Stimulated activated naive B cell treated with anti-CD40 and anti-IgM and Interleukin-4, amounts not matched to agents 10 μg/mL and 1 μg/mL and 100 μg/mL, for 72 hours (primary cell): ENCODE results near the gene SELENOM.
"Not testable (repeated sequence)": the region's sequence is repeated elsewhere in the genome, so short reads cannot be mapped to it uniquely, and the experiment has no call there.

ENCODE experiments used
- ATAC-seq, 2 donors: fragments of 150-1000 bp; cut with Tn5 transposase; replicated peaks; 2 replicates each; pipeline ENCODE4 v1.10.0; 2021; ENCODE audit warnings: moderate library complexity in 1 of 2
- DNase-seq: peaks from one replicate; pipeline ENCODE4 v3.0.0; 2021
- H3K27ac Mint-ChIP-seq: one replicate; pipeline ENCODE4 v1.8.0; 2022; ENCODE audit warnings: mild to moderate bottlenecking, mixed read lengths
- H3K27me3 Mint-ChIP-seq, 2 donors: one replicate each; pipeline ENCODE4 v1.8.0; 2022; ENCODE audit warnings: mixed read lengths in 2 of 2
- H3K36me3 Mint-ChIP-seq, 2 donors: one replicate each; pipeline ENCODE4 v1.8.0; 2022; ENCODE audit warnings: mixed read lengths in 2 of 2, mild to moderate bottlenecking in 1 of 2
- H3K4me1 Mint-ChIP-seq, 2 donors: one replicate each; pipeline ENCODE4 v1.8.0; 2022; ENCODE audit warnings: mixed read lengths in 2 of 2, mild to moderate bottlenecking in 1 of 2
- H3K4me3 Mint-ChIP-seq, 2 donors: one replicate each; pipeline ENCODE4 v1.8.0; 2022; ENCODE audit warnings: mild to moderate bottlenecking in 2 of 2, mixed read lengths in 2 of 2, moderate library complexity in 1 of 2
- H3K9me3 Mint-ChIP-seq, 2 donors: one replicate each; pipeline ENCODE4 v1.8.0; 2022; ENCODE audit warnings: mixed read lengths in 2 of 2, mild to moderate bottlenecking in 1 of 2

SELENOM gene

DNA sequence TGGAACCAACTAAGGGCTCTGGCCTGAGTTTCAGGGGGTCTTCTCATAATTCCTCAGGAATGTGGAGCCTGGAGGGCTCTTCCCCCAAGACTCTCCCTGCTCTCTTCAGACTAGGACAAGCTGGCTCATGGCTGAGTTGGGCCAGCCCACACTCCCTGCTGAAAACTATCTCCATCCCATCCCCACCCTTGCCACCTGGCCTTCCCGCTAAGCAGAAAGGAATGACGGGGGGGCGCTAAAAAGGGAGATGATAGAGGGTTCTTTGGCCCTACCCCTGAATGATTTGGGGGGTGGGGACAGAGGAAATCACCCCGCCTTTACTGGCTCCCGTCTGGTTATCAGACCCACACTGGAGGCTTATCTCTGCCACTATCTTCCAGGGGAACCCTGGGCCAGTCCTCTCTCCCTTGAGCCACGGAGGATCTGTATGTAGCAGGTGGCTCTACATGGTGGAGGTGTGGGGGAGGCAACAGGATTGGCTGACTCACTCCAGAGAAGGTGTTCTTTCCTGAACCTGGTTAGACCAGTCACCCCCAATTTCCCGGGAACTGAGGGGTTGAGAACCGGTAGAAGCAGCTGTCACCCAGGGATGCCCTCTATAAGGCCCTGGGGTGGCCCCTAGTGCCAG, 20.6 kb downstream of the SELENOM start:
- no peak for ATAC-seq
- Mint-ChIP-seq H3K4me3 (no peak overlapping the region), H3K36me3 (peaks cover under 1 to 3% of the 10 kb centered on the region in 2 donors), H3K27ac (no peak overlapping the region), H3K9me3 (no peaks in the 10 kb centered on the region), H3K27me3 (peaks cover 0 to 3% of the 10 kb centered on the region in 2 donors), H3K4me1 (peaks cover 34 to 46% of the 10 kb centered on the region in 2 donors)
- no peak for DNase-seq

- ATAC-seq (no peak), DNase-seq (no peak)
- Mint-ChIP-seq H3K36me3 (peaks cover 3 to 4% of the 10 kb centered on the region in 2 donors), H3K4me3 (peak overlapping the region; percentile 17 to 94), H3K27ac (peak overlapping the region; percentile 42), H3K9me3 (no peaks in the 10 kb centered on the region), H3K4me1 (peaks cover 43 to 55% of the 10 kb centered on the region in 2 donors), H3K27me3 (peaks cover 0 to 7% of the 10 kb centered on the region in 2 donors)
Measured at GRCh38 chr22:31085928-31086327, 21.4 kb downstream of the SELENOM start.

DNA sequence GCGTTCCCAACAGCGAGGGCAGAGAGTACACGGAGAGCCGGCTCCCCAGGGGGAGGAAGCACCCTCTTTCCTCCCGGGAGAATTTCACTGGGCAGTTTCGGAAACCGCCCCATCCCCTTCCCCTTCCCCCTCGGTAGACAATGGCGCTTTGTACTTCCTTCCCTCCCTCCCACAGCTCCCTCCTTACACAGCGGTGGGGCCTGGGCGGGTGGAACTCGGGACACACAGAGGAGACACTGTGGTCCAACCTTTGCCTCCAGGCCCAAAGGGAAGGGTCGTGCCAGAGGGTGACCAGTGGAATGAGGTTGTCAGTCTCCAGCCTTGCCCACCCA, 21.9 kb downstream of the SELENOM start:
- Mint-ChIP-seq H3K27me3 (peaks cover 0 to 7% of the 10 kb centered on the region in 2 donors), H3K9me3 (no peaks in the 10 kb centered on the region)

GRCh38 chr22:31084811-31085492, 22.4 kb downstream of the SELENOM start:
- DNase-seq: peak; percentile 83
- peak; percentile 83 to 85 for ATAC-seq

More for the DNA sequence above, 21.9 kb downstream of the SELENOM start:
- H3K36me3 Mint-ChIP-seq: peaks cover 3 to 4% of the 10 kb centered on the region in 2 donors
- no peak for DNase-seq
- H3K27ac Mint-ChIP-seq: peak overlapping the region; percentile 97
- ATAC-seq: no peak
- H3K4me1 Mint-ChIP-seq: peaks cover 47 to 59% of the 10 kb centered on the region in 2 donors
- peak overlapping the region; percentile 89 to 94 for H3K4me3 Mint-ChIP-seq

DNA sequence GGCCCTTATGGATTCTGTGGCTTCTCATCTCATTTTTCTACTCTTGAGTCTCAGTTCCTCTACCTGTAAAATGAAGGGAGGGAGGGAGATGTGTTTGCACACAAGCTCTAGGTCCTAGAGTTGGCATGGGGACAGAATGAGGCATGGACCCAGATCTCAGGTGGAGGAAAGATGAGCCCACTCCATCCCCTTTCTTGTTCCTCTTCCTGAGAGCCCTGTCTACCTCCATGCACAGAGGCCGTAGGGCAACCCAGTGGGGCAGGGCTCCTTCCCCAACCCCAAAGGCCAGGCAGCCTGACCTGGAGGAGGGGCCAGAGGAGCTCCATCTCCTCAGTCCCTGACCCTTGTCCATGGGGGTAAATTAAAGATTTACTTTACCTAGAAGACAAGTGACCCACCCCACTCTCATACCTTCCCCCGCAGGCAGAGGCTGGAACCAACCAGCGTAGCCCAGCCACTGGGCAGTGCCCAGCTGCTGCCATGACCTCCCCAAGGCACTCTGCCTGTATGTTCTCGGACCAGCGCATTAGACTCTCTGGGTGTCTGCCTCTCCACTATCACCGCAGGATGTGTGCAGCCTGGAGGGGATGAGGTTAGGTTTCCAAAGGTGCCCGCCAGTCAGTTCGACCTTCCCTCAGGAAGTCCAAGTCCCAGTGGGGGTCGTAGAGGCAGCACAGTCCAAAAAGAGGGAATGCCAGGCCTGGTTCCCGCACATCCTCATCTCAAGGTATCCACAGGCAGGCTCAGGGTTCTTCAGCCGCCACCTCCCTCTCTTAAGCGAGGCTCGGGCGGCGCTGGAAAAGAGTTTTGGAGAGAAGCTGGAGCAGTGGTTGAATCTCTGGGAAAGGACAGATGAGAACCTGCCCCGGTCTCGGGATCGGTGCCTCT, 23.2 kb downstream of the SELENOM start:
- Mint-ChIP-seq H3K27me3 (peaks cover 0 to 7% of the 10 kb centered on the region in 2 donors), H3K9me3 (no peaks in the 10 kb centered on the region), H3K36me3 (peaks cover 3 to 4% of the 10 kb centered on the region in 2 donors), H3K27ac (peak overlapping the region; percentile 86), H3K4me1 (peaks cover 41 to 53% of the 10 kb centered on the region in 2 donors), H3K4me3 (peak overlapping the region; percentile 94)
- DNase-seq (no peak), ATAC-seq (peak; percentile 5 to 14)

More at GRCh38 chr22:31084811-31085492, 22.4 kb downstream of the SELENOM start:
- Mint-ChIP-seq H3K4me1 (peaks cover 47 to 60% of the 10 kb centered on the region in 2 donors), H3K27me3 (peaks cover 0 to 7% of the 10 kb centered on the region in 2 donors), H3K36me3 (peaks cover 3 to 4% of the 10 kb centered on the region in 2 donors), H3K4me3 (peak overlapping the region; percentile 94), H3K9me3 (no peaks in the 10 kb centered on the region), H3K27ac (peak overlapping the region; percentile 97)

DNA sequence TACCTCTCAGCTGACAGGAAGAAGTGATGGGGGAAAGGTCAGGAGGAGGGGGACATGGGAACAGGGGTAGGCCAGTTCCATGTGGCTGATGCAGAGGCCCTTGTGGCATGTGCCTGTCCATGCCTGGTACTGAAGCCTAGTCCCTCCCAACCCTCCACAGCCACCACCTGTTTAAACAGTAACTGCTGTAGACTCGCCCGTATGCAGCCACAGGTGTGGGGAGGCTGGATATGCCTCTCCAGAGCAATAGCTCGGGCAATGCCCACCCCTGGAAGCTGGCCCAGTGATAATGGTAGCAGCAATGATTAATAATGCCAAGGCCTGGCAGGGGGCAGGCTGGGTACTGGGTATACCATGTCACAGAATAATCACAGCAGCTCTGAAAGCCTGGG, 24.0 kb downstream of the SELENOM start:
- Mint-ChIP-seq H3K27me3 (peaks cover 0 to 7% of the 10 kb centered on the region in 2 donors), H3K27ac (peak overlapping the region; percentile 86), H3K9me3 (no peaks in the 10 kb centered on the region), H3K36me3 (peaks cover 3 to 4% of the 10 kb centered on the region in 2 donors), H3K4me3 (peak overlapping the region; percentile 94), H3K4me1 (peaks cover 39 to 51% of the 10 kb centered on the region in 2 donors)
- ATAC-seq: no peak
- no peak for DNase-seq

DNA sequence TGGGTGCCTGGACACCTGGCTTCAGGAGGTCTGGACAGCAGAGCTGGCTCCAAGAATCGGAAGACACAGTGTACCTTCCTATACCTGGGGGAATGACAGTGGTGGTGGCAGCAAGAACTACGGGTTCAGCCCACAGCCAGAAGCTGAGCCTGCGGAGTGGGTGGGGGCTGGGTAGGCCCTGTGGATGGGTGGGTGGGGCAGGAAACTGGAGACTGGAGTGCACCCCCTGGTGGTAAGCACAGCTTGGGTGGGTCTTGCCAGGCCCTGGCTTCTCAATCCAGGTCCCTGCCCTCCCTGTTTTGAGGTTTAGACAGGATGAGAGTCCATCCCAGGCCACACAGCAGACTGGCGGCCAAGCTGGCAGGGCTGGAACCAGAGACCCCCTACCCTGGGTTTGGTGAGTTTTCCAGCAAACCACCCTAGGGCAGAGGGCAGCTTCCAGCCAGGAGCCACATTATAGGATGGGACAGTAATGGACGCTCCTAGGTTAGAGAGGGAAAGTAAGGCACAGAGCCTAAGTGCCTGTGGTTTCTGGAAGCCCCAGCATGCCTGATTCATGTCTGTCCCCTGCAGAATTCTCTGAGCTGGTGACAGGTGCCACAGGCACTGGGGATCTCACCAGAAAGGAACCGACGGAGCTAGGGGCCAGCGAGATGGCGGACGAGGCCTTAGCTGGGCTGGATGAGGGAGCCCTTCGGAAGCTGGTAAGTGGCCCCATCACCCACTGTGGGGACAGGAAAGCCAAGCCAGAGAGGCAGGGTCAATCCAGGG, 24.6 kb downstream of the SELENOM start:
- ATAC-seq (no peak), DNase-seq (no peak)
- H3K9me3 Mint-ChIP-seq: no peaks in the 10 kb centered on the region
- H3K36me3 Mint-ChIP-seq: peaks cover 3 to 4% of the 10 kb centered on the region in 2 donors
- no peak overlapping the region for H3K27ac Mint-ChIP-seq
- H3K27me3 Mint-ChIP-seq: peaks cover 0 to 7% of the 10 kb centered on the region in 2 donors
- peaks cover 39 to 51% of the 10 kb centered on the region in 2 donors for H3K4me1 Mint-ChIP-seq
- peak overlapping the region in 1 of 2 donors; percentile 29 for H3K4me3 Mint-ChIP-seq

- Mint-ChIP-seq H3K9me3 (no peaks in the 10 kb centered on the region), H3K36me3 (peaks cover 3 to 4% of the 10 kb centered on the region in 2 donors), H3K27ac (no peak overlapping the region), H3K4me3 (peak overlapping the region in 1 of 2 donors; percentile 94), H3K4me1 (peaks cover 39 to 51% of the 10 kb centered on the region in 2 donors), H3K27me3 (peaks cover 0 to 7% of the 10 kb centered on the region in 2 donors)
- ATAC-seq (no peak), DNase-seq (no peak)
Measured at GRCh38 chr22:31081963-31082605, 25.3 kb downstream of the SELENOM start.

DNA sequence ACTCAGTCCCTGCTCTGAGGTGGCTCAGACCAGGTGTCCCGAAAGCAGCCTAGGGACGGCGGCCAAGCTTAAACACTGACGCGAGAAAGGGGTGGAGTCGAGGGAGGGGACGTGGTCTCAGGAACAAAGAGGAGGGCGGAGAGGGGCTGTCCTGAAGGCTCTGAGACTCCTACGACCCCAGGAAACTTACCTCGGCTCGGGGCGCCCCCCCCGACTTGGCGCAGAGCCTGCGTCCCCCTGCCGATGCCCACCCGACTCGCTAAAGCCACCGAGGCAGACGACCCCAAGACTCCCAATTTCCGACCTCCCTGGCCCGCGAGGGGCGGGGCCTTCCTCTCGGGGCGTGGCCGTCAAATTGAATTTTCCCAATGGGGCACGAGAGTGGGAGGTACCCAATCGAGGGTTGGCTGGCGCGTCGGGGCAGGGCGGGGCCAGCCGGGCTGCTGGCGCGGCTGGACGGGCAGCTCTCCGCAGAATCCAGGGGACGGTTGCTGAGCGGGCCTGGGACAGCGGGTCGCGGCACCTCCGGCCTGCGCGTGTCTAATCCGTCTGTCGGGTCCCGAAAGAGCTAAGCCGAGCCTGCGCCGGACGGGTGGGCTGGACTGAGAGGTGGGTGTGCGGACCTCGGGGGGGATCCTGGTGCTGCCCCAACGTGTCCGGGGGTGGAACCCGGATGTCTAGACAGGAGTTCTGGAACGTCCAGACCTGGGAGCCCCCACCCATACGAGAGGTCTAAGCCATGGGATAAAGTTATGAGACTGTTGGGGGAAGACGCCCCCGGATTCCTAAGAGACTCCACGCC, 26.3 kb downstream of the SELENOM start, which contains the start of gene SMTN:
Gene SMTN (plus strand): TSS at position 471 of the 802 bp plus-strand sequence. CDS start 1,941 bp downstream, outside the sequence.
- Mint-ChIP-seq H3K4me1 (peaks cover 39 to 51% of the 10 kb centered on the region in 2 donors), H3K9me3 (no peaks in the 10 kb centered on the region), H3K4me3 (peak within 1 kb of the TSS; percentile 91 to 94), H3K36me3 (peaks cover 3 to 4% of the 10 kb centered on the region in 2 donors), H3K27ac (peak within 1 kb of the TSS; percentile 37), H3K27me3 (peaks cover 0 to 7% of the 10 kb centered on the region in 2 donors)
- DNase-seq (peak; percentile 81), ATAC-seq (peak; percentile 59 to 69)

GRCh38 chr22:31080164-31080847, 27.1 kb downstream of the SELENOM start:
- Mint-ChIP-seq H3K4me3 (peak overlapping the region; percentile 91 to 94), H3K36me3 (peaks cover 3 to 4% of the 10 kb centered on the region in 2 donors), H3K4me1 (peaks cover 36 to 45% of the 10 kb centered on the region in 2 donors), H3K27me3 (peaks cover 0 to 7% of the 10 kb centered on the region in 2 donors), H3K27ac (peak overlapping the region; percentile 28), H3K9me3 (no peaks in the 10 kb centered on the region)
- no peak for DNase-seq
- ATAC-seq: no peak

DNA sequence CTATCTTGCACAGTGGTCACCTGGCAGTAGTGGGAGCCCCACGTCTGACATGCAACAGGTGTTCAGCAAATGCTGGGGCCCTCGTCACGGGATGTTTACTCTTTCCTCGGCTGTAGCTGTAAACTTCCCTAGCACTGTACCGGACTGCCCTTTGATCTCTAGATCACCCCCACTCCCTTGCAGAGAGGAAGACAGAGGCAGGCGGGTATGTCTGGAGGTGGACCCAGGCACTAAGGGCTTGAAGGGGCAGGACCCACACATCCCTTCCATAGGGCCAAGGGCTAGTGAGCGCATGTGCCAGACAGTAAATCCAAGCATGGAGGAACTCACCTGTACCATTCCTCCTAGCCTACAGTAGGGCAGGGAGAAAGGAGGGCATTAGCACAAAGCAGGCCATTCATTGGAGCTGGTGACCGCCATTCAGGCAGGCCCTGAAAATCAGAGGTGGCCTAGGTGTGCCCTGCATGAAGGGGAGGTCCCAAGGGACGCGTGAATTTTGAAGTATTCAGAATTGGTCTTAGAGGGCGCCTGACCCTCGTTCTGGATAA, 28.2 kb downstream of the SELENOM start:
- no peak overlapping the region for H3K4me3 Mint-ChIP-seq
- H3K4me1 Mint-ChIP-seq: peaks cover 32 to 38% of the 10 kb centered on the region in 2 donors
- DNase-seq (no peak), ATAC-seq (no peak)
- H3K27ac Mint-ChIP-seq: no peak overlapping the region
- peaks cover 0 to 7% of the 10 kb centered on the region in 2 donors for H3K27me3 Mint-ChIP-seq
- H3K36me3 Mint-ChIP-seq: peaks cover 3 to 4% of the 10 kb centered on the region in 2 donors
- no peaks in the 10 kb centered on the region for H3K9me3 Mint-ChIP-seq

DNA sequence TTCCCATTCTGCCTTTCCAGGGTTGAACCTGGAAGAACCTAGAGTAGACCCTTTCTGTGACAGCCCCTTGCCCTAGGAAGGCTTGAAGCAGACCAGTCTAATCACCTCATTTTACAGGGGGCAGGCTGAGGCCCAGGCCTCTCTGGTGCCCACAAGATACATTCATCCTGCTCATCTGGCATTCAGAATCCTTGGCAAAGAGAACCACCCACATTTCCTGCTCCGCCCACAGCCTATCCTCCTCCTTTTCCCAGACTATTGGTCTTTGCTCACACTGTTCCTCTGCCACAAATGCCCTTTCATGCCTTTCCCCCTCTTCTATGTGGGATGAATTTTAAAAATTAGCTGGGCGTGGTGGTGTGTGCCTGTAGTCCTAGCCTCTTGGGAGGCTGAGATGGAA, 29.0 kb downstream of the SELENOM start:
- ATAC-seq, H3K27me3 Mint-ChIP-seq, DNase-seq, H3K9me3 Mint-ChIP-seq, H3K4me3 Mint-ChIP-seq, H3K36me3 Mint-ChIP-seq, H3K27ac Mint-ChIP-seq: not testable (repeated sequence)
- peaks cover 27 to 30% of the 10 kb centered on the region in 2 donors for H3K4me1 Mint-ChIP-seq
